ENCODE data around the gene IMPG1.

- TF ChIP-seq CTCF (conservative IDR thresholded peaks at IDR 0.05; ENCODE audit: low read length), result no peak
- no peak for TF ChIP-seq EZH2phosphoT487 (IDR thresholded peaks at IDR 0.05; ENCODE audit: borderline replicate concordance, low read depth, low read length)
Observed at GRCh38 chr6:76026101-76026500, 46.4 kb downstream of the IMPG1 start.

Data from OCI-LY7 (cell line).